GM12875 (cell line): ENCODE measurements around the gene CTTNBP2.
A peak's percentile ranks its signal among the peaks of the same experiment; 100 is the strongest.

Source experiments
- H3K4me3 ChIP-seq: one replicate; pipeline ENCODE4 v1.5.1; 2011; ENCODE audit warnings: low read depth, low read length, control low read depth
- TF ChIP-seq, protein P1 (sequence below): IDR thresholded peaks from 2 replicates; pipeline ENCODE4 v1.5.1; 2011; ENCODE audit warnings: low read depth, mild to moderate bottlenecking, control low read depth, inconsistent platforms, low read length, moderate library complexity, borderline replicate concordance; ENCODE audit not compliant: insufficient read depth

The CTTNBP2 gene

DNA sequence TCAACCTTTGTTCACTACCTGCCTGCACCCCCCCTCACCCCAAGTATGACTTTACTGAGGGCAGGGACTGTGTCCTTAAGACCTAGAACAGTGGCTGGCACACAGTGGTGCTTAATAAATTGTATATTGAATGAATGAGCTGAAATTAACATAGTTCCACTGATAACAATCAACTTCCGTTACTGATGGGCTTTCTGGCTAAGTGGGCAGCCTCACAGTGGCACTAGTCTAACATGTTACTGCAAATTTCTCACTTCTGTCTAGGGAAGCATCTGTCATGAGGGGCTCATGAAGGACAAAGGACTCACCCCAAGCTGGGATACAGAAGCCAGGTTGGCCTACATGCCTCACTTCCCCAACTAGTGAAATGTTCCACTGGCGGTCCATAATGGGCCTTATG is 79.3 kb downstream of the CTTNBP2 start:
- TF ChIP-seq, protein P1, sequence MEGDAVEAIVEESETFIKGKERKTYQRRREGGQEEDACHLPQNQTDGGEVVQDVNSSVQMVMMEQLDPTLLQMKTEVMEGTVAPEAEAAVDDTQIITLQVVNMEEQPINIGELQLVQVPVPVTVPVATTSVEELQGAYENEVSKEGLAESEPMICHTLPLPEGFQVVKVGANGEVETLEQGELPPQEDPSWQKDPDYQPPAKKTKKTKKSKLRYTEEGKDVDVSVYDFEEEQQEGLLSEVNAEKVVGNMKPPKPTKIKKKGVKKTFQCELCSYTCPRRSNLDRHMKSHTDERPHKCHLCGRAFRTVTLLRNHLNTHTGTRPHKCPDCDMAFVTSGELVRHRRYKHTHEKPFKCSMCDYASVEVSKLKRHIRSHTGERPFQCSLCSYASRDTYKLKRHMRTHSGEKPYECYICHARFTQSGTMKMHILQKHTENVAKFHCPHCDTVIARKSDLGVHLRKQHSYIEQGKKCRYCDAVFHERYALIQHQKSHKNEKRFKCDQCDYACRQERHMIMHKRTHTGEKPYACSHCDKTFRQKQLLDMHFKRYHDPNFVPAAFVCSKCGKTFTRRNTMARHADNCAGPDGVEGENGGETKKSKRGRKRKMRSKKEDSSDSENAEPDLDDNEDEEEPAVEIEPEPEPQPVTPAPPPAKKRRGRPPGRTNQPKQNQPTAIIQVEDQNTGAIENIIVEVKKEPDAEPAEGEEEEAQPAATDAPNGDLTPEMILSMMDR: no peak

DNA sequence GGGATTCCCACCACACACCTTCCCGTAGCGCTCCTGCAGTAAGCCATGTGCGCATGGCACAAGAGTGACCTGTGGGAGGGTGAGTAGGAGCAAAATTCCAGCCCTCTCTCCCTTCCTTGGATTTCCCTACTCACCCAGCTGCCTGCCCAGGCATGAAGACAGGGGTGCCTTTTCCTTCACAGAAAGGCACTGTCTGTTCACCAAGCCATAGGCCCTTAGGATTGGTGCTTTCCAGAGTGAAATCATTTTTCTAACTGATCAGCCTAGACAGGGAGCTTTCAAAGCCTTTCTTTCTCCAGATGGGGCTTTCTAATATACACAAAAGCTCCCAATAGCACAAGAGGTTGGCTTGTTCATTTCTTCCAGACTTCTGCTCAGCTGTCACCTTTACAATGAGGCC is 79.7 kb downstream of the CTTNBP2 start:
- TF ChIP-seq, protein P1: no peak
- no peak overlapping the region for H3K4me3 ChIP-seq

More for the DNA sequence above, 79.3 kb downstream of the CTTNBP2 start:
- H3K4me3 ChIP-seq: no peak overlapping the region

GRCh38 chr7:117791877-117792780 is 81.1 kb downstream of the CTTNBP2 start:
- H3K4me3 ChIP-seq: no peak overlapping the region
- TF ChIP-seq, protein P1: peak; percentile 47; the same call in 1 of the 2 replicates

DNA sequence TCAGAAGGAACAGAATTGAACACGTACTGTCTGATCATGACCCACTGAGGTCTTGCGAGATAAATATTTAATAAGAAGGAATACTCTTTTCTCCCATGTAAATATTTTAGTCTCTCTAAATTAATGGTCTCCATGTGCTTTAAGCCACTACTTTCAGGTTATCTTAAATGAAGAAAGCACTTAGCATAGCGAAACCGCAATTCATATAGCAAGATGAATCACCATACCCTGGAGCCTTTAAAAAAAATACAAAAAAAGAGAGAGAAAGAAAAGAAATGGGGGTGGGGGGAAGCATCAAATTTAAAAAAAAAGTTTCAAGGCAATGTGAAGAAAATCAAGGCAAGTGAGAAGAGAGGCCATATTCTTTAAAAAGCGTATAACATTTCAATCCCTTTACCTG is 82.5 kb downstream of the CTTNBP2 start:
- TF ChIP-seq, protein P1: no peak
- H3K4me3 ChIP-seq: no peak overlapping the region

DNA sequence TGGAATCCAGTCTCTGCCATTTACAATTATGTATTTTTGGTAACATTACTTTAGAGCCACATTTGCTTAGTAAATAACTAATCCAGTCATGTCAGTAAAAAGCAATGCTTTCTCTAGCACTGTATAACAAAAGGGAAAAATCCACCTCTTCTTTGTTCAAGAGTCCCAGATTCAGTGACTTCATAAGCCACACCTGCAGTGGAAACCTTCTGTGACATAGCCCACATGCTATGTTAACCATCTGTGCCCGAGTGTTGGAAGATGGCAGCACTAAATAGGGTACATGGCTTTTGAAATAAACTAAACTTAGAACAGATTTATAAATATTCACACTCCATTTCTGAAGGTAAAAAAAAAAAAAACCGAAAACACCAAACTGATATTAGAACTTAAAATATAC is 83.0 kb downstream of the CTTNBP2 start:
- TF ChIP-seq, protein P1: no peak
- H3K4me3 ChIP-seq: no peak overlapping the region

DNA sequence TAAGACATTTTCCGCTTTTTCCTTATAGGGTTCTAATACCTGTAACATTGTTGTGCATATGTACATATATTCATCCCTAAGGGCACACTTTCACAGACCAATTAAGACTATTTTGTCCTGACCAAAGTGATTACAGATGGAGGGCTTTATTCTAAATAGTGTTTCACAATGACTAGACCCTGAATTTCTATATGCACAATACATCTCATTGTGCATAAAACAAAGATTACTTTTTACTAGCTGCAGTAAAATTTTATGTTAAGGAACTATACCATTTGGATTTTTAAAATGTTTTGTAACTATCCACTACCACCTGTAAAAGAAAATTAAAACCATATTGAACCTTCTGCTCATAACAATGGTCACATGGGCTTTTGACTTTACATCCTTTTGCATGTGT is 87.8 kb downstream of the CTTNBP2 start:
- TF ChIP-seq, protein P1: no peak
- no peak overlapping the region for H3K4me3 ChIP-seq

DNA sequence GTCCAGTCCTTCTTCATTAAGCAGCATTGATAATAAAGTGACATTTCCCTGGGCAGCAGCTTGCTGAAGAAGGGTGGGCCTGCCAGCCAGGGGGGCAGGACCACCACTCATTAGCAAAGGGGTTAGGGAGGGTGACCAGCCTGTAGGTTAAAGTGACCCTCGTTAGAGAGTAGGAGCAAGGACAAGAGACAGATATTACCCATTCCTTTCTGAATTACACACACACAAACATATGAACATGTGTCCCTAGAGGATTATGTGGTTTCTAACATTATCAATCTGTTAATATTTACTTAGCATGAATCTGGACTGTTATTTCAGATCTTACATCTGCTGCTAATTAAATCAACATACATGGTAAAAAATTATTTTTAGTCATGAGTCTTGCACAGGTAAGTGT is 88.9 kb downstream of the CTTNBP2 start:
- H3K4me3 ChIP-seq: no peak overlapping the region
- TF ChIP-seq, protein P1: no peak
